Femur (tissue), 1 donor: ENCODE results near the gene MAD2L2.

Source experiments
- DNase-seq: peaks from one replicate; pipeline ENCODE4 v3.0.0-alpha.2; 2017

MAD2L2 gene

DNA sequence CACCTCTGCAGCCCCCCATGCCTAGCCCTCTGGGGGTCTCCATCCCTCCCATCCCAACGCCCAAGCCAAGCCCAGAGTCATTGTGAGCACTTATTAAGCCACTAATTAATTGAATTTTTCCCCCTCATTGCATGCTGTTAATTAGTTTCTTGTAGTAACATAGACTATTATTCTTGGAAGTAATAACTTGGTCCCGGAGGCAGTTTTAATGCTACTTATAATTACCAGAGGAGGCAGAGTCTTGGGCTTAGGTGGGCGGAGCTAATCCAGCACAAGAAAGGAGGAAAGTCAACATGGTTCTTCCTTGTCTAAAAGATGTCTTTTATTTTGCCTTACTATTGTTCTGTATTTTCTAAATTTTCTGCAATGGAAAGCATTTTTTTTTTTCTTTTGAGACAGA is 54.4 kb downstream of the MAD2L2 start:
- no peak for DNase-seq
